Stimulated activated CD8-positive, alpha-beta memory T cell treated with anti-CD3 and anti-CD28 coated beads, Interleukin-12 subunit alpha, Interleukin-12 subunit beta, amount 100 ng/mL, for 1 hour (primary cell): ENCODE measurements around the gene DCP1A.
A peak's percentile ranks its signal among the peaks of the same experiment; 100 is the strongest.
"Not testable (repeated sequence)": the region's sequence is repeated elsewhere in the genome, so short reads cannot be mapped to it uniquely, and the experiment has no call there.

ENCODE experiments used
- DNase-seq: peaks from one replicate; pipeline ENCODE4 v3.0.0-alpha.2; 2020; ENCODE audit warnings: low read depth

The DCP1A gene

DNA sequence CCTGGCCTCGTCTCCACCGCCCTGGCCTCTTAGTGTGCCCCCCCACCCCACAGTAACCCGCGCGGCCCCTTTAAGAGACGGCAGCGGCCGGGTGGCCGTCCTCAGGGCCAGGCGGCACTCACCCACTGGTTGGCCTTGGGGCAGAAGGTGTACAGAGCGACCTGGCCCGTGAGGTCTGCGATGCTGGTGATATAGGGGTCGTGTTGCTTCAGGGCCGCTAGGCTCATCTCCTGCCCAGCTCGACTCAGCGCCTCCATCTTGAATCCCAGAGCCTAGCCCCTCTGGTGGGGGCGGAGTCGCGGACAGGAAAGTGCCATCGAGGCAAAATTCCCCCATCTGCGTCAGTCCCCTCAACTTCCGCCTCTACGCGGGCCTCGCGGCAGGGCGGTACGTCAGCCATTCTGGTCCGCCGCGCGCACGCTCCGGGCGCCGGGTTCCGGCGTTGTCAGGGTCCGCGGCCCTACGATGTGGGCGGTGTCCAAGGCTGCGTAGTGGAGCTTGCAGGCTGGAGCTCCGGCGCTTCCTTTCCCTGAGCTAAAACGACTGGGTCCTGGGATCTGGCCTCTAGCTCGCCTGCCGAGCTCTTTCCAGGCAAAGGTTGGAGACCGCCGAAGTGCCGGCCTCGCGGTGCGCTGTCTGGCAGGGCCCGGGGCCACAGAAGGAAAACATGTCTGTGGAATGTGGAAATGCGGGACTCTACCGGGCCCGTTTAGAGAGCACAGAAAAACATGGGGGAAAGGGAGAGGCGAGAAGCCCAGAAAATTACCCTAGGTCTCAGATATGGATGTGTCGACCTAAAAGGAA, at the start of gene DCP1A:
Gene DCP1A (minus strand): TSS at position 283 of the 804 bp plus-strand sequence. CDS start 26 bp downstream, at position 257.
- DNase-seq = peak; percentile 86

DNA sequence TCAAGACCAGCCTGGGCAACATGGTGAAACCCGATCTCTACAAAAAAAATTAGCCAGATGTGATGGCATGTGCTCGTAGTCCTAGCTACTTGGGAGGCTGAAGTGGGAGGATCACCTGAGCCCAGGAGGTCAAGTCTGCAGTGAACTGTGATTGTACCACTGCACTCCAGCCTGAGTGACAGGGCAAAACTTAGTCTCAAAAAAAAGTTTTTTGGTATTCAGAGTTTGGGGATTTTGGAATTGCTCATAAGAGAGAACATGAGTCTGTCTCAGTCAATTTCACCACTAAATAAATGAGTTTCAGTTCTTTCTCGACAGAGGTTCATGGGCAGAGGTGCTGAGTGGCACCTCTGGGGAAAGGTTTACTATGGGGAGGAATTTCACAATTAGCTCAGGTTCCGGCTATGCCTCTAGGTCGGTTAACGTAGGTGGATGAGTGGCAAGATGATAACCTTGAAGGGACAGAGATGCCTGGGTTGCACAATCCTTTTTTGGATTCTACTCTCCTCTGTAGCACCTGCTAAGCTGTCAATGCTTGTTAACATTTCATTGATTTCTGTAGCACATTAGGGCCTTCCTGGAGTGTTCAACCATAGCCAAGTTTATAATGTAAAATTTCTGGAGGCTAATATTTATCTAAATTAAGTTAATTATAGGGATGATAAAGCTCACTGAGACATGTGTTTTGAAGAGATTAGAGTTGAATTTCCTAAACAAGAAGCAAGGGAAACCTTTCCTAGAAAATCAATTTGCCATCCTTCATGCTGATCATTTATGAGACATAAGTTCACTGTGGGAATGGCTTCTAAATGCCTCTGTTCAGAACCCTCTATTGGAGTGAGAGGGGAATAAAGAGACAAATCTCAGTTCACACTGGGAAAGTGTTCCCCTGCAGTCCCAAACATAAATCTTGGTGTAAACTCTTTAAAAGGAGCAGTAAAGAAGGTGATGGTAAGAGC, 37.4 kb upstream of the DCP1A start:
- DNase-seq = no peak

DNA sequence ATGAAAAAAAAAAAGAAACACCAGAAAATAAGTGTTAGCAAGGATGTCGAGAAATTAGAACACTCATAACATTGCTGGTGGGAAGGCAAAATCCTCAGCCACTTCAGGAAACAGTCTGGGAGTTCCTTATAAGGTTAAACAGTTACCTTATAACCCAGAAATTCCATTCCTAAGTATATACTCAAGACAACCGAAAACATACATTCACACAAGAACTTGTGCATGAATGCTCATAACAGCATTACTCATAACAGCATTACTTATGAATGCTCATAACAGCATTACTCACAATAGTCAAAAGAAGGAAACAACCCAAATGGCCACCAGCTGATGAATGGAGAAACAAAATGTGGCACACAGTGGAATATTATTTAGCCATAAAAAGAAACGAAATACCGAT, 34.8 kb upstream of the DCP1A start:
- DNase-seq = no peak

DNA sequence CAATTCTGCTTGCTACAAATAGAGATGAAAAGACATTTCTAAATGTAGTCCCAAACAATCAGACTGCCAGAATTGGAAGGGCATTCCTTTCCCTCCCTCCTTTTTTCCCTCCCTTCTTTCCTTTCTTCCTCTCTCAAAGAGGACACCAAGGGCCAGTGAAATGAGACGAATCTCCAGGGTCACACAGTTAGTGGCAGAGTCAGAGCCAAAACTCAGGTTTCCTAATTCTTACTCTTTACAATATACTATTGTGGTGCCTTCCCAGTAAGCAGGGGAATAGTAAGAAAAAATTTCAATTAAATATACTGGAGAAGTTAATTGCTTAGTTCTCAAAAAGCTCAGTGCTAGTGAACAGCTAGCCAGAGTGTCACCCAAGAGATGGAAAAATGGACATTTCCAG, 33.0 kb upstream of the DCP1A start:
- no peak for DNase-seq

DNA sequence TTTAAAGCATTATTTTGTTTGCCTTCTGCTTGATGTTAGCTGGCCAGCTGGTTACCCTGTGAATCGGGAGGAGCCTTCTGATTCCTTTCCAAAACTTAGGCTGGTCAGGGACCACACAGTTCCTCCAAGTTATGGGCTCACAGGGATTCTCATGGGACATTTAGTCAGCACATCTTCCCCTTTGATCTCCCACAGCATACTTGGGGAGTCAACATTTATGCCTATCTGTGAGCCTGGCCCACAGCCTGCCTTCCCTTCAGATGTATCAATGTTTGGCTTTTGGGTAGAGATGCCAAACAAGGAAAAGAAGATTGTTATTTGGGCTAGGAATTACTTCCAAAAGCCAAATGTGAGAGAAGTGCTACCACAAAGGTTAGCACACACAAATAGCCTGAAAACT, 32.6 kb upstream of the DCP1A start:
- DNase-seq = no peak

DNA sequence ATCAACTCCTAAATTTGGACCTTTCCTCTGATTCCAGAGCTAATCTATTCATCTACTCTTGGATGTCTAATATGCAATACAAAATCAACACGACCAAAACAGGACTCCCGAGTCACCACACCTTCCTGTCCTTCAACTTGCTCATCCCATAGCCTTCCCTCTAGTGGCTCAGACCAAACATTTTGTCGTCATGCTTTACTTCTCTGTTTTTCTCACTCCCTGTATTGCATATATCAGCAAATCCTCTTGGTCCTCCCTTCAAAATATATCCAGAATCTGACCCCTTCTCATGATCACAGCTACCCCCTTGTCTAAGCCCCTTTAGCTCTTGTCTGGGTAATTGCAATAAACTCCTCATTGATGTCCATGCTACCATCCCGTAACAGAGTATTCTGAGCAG, 30.5 kb upstream of the DCP1A start:
- DNase-seq = no peak

DNA sequence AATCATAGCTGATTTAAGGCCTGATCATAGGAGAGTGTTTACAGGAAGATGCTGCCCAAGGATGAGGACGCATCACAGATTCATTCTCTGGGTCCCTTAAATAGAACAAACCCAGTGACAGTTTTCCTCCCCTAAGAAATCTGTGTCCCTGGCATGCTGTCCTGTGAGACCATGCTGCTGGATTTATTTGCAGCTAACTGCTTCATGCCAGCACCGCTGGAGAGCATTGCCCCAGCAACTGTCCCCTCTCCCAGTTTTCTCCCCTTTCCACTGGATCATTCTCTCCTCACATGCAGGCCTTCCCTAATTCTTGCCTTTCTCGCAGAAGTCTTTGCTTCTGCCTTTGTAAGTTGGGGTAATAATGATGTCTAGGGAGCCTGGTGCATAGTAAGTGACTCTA, 29.3 kb upstream of the DCP1A start:
- DNase-seq = no peak

DNA sequence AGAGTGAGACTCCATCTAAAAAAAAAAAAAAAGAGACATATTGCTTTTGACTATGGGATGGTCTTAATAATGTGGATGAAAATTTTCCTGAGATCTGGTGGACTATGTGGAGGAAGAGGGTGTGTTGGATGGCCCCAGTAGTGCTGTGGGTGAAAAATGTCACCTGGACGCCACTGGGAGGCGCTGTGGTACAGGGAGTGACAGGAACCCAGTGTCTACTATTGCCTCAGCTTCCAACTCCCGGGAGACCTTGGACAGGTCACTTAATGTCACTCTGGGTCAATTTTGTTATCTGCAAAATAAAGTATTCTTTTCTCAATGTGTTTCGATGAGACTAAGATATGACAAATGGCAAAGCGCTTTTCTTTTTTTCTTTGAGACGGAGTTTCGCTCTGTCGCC, 27.7 kb upstream of the DCP1A start:
- DNase-seq = peak; percentile 16

DNA sequence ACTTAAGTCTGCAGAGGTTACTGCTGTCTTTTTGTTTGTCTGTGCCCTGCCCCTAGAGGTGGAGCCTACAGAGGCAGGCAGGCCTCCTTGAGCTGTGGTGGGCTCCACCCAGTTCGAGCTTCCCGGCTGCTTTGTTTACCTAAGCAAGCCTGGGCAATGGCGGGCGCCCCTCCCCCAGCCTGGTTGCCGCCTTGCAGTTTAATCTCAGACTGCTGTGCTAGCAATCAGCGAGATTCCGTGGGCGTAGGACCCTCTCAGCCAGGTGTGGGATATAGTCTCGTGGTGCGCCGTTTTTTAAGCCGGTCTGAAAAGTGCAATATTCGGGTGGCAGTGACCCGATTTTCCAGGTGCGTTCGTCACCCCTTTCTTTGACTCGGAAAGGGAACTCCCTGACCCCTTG, 23.4 kb upstream of the DCP1A start:
- not testable (repeated sequence) for DNase-seq

DNA sequence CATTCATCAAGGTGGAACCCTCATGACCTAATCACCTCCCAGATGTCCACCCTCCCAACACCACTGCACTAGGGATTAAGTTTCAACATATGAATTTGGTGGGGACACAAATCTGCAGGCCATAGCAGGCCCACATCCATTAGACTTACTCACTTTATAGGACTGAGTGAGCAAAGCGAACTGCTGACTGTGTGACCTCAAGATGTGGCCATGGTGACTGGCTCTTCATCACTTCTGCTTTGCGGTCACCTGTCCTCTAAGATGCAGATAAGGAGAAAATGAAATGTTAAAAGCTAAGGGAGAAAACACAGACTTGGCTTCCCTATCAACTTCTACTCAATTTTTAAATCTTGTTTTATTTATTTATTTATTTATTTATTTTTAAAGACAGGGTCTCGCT, 14.5 kb upstream of the DCP1A start:
- no peak for DNase-seq

DNA sequence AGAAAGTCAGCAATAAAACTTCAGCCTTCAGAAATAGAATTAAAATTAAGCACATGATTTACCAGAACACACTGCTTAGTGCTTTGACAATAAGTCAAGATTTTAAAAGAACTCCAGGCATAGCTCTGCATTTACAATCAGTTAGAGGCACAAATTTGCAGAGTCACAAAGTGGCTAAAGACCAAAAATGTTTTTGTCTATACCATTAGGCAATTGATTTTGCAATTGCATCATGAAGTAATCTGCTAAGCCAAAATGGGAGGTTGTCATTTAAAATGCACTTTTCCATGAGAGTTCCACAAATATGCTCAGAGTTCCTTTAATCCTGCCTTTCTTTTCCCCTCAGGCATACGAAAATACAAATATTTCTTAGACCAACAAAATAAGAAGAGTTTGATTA, 10.1 kb upstream of the DCP1A start:
- DNase-seq = no peak

DNA sequence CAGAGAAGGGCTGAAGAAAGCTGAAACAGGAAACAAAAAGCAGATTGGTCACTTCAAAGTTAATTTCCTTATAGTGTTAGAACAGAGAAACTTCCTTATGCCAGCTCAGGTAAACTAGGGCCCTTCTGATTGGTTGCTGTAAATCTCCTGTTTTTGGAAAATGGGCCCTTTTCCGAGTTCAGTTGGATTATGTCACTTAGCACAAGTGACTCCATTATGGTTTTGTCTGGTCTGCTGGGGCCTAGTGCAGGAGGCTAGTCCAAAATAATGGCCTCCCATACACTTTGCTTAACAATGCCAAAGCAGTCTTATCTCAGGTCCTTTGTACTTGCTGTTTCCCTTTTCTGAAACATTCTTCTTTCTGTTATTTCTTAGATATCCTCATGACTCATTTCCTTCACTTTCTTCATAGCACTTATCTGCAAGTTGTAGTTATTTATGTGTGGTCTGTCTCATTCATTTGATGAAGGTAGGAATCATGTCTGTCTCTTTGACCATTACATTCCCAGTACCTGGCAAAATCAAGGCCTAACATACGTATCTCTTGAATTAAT, 7.7 kb upstream of the DCP1A start:
- DNase-seq = no peak

DNA sequence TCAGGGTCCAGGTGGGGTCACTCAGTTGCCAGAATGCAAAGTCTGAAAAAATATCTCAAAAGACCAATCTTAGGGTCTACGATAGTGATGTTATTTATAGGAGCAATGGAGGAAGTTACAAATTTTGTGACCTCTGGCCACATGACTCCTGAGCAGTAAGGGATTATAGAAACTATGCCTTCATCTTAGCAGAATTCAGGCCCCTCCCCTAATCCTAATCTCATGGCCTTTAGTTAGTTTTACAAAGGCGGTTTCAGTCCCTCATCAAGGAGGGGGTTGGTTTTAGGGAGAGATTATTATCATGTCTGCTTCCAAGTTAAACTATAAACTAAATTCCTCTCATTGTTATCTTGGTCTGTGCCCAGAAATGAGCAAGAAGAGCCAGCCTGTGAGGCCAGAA, 5.9 kb upstream of the DCP1A start:
- no peak for DNase-seq

DNA sequence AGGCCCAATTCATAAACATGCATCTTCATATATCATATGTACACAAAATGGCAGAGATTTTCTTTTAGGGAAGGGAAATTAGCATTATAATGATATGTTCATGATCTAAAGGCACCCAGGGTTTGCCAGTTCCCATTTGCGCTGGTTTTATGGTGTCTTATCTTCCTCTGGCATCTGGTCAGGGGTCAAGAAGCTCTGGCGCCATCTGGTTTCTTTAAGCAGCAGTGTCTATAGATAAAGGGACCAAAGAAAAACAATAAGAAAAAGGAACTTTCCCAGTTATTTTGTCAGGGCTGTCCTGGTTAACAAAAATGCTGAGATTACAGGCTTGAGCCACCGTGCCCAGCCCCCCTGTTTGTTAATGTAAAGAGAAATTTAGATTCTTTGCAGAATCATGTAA, 3.3 kb upstream of the DCP1A start:
- DNase-seq = no peak

DNA sequence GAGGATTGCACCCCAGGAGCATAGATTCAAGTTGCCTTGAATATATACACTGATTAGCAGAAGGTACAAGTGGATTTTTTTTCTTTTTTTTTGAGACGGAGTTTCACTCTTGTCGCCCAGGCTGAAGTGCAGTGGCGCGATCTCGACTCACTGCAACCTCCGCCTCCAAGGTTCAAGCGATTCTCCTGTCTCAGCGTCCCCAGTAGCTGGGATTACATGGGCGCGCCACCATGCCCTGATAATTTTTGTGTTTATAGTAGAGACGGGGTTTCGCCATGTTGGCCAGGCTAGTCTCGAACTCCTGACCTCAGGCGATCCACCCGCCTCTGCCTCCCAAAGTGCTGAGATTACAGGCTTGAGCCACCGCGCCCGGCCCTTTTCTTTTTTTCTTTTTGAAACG, 775 bp upstream of the DCP1A start:
- DNase-seq = not testable (repeated sequence)

DNA sequence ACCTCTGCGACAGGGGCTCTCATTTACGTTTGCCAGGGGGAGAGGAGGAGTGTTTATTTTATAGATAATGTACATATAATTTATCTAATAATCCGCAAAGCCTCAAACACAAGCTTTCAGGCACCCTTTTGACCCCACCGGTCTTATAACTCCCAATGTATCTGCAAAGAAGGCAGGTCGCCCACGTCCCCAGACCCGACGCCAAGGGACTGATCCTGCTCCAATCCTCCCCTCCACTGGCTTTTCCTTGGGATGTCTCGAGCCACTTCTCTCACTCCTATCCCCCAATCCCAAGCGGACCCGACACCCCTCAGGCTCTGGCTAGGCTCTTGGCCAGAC, 452 bp downstream of the DCP1A start:
- DNase-seq = no peak

DNA sequence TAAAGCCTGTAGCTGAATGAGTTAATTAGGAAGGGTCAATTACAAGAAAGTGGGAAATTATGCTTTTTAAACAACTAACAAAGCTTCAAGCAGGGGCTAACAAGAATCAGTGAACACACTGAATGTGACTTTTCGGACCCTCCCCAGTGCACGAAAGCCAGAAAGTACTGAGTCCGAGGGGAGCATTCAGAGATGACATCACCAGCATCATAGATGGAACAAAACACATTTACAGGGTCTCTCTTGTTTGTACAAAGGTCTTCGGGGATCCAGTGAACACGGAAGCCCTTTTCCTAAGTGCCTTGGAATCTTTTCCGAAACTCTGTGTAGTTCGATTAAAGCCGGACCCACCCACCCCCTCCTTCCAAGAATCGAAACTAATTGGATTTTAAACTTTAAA, 829 bp downstream of the DCP1A start:
- DNase-seq = no peak

DNA sequence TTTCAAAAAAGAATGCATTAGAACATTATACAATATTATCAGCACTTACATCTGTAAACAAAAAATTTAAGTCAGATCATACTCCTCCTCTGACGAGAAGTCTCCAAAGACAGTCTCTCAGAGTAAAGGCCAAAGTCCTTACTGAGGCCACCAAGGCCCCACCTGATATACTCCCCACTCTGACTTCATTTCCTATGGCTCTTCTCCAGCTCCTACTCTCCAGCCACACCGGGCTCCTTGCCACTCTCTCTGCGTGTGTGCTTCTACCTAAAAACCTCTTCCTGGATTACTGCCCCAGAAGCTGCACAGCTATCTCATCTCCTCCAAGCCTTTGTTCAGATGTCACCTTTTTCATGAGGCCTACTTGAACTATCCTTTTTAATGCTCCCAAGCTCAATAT, 5.0 kb downstream of the DCP1A start:
- no peak for DNase-seq

DNA sequence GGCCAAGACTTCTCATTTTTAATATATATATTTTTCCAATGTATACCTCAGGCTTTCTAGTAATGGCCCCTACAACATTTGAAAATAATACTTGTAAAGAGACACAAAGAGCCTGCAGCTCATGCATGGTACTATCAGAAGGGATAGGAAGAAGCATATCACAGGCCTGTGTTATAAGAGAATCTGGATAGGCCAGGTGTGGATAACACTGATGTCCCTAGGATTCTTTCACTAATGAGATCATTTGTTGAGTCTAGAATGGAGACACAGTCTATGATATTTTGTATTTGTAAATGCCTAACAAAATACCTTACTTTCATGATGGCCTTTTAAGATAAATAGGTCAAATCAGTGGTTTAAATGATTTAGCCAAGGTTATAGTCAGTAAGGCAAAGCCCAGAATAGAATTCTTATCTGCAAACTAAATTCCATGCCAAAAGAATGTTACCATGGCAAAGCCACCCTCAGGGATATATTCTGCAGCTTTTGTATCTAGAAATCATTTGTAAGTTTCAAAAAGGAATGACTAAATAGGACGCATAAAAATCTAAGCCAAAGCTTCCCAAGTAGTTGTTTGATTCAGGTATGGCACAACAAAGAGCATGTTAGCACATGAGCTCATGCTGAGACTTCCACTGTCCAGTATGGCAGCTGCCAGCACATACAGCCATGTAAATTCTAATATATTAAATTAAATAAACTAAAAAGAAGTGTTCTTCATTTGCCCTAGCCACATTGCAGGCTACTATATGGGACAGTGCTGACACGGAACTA, 10.0 kb downstream of the DCP1A start:
- no peak for DNase-seq

DNA sequence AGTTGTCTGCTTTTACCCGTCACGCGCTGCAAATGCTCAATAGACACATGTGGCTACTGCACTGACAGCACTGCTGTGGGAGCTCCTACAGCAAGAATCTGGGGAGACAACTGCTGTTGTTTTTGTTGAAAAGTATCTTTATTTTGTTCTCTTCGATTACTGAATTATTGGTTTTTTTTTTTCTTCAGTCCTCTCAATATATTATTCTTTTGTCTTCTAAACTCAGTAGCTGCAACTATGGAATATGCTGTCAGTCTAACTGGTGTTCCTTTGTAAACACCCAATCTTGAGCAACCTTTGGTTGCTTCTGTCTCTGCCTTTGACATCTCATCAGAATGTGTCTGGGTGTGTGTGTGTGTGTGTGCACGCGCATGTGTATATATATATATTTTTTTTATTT, 12.6 kb downstream of the DCP1A start:
- DNase-seq = no peak

DNA sequence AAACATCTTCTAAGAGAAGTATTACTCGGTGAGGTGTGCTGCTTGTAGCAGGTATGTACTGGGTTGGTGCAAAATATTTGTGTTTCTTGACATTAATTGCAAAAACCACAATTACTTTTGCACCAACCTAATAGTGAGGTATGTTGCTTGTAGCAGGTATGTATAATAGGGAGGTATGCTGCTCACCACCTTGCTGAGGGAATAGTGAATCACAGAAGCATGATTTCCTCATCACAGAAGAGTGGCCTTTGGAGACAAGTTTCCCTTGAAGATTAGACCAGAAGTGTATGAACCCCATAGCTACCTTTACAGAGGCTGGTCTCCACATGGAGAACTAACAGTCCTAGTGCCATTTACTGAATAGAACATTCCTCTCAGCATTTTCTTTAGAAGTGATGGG, 15.5 kb downstream of the DCP1A start:
- no peak for DNase-seq

DNA sequence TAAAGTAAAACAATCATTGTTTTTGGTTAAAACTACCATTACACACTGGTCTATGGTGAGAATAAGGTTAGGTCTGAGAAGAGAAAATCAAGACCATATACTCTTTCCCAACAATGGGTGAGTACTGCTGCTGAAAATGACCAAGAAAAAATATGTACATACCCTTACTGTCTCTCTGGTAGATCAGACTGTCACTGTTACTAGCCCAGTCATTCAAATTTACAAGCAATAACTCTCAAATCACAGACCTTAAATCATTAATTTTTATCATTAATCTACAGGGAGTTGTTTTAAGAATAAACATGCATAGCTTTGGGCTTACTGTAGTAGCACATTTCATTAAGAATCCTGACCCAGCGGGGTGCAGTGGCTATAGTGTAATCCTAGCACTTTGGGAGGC, 17.4 kb downstream of the DCP1A start:
- DNase-seq = no peak
